ENCODE results near the gene NAA25. TPM values are rescaled to one million over a fixed set of nuclear protein-coding genes. Genes with fewer than 3 reads are reported as not detected.

NAA25 gene
- total and polyA plus RNA-seq, 2 experiments from 2014 or later, result 18.7 to 19.1 TPM

DNA sequence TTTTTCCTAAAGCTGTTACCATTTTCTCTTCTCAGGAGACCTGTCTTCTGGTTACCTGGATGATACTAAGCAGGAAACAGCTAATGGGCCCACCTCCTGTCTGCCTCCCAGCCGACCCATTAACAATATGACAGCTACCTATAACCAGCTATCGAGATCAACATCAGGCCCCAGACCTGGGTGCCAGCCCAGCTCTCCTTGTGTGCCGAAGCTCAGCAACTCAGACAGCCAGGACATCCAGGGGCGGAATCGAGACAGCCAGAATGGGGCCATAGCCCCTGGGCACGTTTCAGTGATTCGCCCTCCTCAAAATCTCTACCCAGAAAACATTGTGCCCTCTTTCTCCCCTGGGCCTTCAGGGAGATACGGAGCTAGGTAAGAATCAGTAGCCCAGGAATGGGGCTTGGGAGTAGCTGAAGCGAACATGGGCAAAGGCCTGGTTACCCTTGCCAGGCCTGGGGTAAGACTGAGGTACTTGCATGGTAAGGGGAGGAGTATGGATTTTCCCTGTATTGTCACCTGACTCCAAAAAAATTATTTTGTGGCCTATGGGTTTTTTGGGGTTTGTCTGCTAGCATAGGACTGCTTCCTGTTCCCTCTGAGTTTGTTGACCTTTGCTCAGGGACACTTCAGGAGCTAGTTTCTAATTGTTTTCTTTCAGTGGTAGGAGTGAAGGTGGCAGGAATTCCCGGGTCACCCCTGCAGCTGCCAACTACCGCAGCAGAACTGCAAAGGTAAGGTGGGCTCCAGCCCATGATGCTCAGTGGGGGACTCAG, 43.4 kb upstream of the NAA25 start:
- Histone ChIP-seq H3K4me1 (ENCODE audit: insufficient read depth) (peaks cover 8% of the 10 kb centered on the region), H3K9me2 (replicated peaks; ENCODE audit: insufficient read depth) (no peaks in the 10 kb centered on the region), H3K4me2 (no peak overlapping the region), H2AFZ (no peak overlapping the region), H3K4me3 (no peak overlapping the region), H3K9me3 (ENCODE audit: low read depth) (no peaks in the 10 kb centered on the region), H3K79me2 (no peaks in the 10 kb centered on the region), H3K36me3 (replicated peaks; ENCODE audit: insufficient read depth, low read depth) (no peaks in the 10 kb centered on the region), H4K20me1 (ENCODE audit: insufficient read depth, poor library complexity, severe bottlenecking) (no peaks in the 10 kb centered on the region), H3K27ac (no peak overlapping the region), H3K27me3 (no peaks in the 10 kb centered on the region)
- DNase-seq (ENCODE audit: low spot score), result no peak
- TF ChIP-seq EZH2phosphoT487 (IDR thresholded peaks at IDR 0.05; ENCODE audit: low read depth, severe bottlenecking, unreplicated experiment) (no peak), EZH2 (IDR thresholded peaks at IDR 0.05; ENCODE audit: borderline replicate concordance) (no peak), CTCF (IDR thresholded peaks at IDR 0.05; ENCODE audit: poor library complexity) (no peak)
- 96% methylated on average over 11 of the region's 11 CpGs for WGBS (ENCODE audit: low lambda C conversion rate, missing lambda C conversion rate)

GRCh38 chr12:112149596-112149995, 41.0 kb upstream of the NAA25 start:
- H3K36me3 ChIP-seq (replicated peaks; ENCODE audit: insufficient read depth, low read depth), result no peaks in the 10 kb centered on the region
- no peaks in the 10 kb centered on the region for H3K79me2 ChIP-seq
- H3K9me2 ChIP-seq (replicated peaks; ENCODE audit: insufficient read depth), result no peaks in the 10 kb centered on the region
- peaks cover 8% of the 10 kb centered on the region for H3K4me1 ChIP-seq (ENCODE audit: insufficient read depth)
- no peaks in the 10 kb centered on the region for H3K27me3 ChIP-seq
- WGBS (ENCODE audit: low lambda C conversion rate, missing lambda C conversion rate), result 62% methylated on average over 5 of the region's 5 CpGs
- H3K4me2 ChIP-seq, result no peak overlapping the region
- H3K4me3 ChIP-seq, result no peak overlapping the region
- TF ChIP-seq EZH2 (IDR thresholded peaks at IDR 0.05; ENCODE audit: borderline replicate concordance), result no peak
- TF ChIP-seq CTCF (IDR thresholded peaks at IDR 0.05; ENCODE audit: poor library complexity), result no peak
- TF ChIP-seq EZH2phosphoT487 (IDR thresholded peaks at IDR 0.05; ENCODE audit: low read depth, severe bottlenecking, unreplicated experiment), result no peak
- no peaks in the 10 kb centered on the region for H4K20me1 ChIP-seq (ENCODE audit: insufficient read depth, poor library complexity, severe bottlenecking)
- peak overlapping the region; percentile 56 for H3K27ac ChIP-seq
- peak; percentile 63 for DNase-seq (ENCODE audit: low spot score)
- H2AFZ ChIP-seq, result no peak overlapping the region
- H3K9me3 ChIP-seq (ENCODE audit: low read depth), result no peaks in the 10 kb centered on the region

DNA sequence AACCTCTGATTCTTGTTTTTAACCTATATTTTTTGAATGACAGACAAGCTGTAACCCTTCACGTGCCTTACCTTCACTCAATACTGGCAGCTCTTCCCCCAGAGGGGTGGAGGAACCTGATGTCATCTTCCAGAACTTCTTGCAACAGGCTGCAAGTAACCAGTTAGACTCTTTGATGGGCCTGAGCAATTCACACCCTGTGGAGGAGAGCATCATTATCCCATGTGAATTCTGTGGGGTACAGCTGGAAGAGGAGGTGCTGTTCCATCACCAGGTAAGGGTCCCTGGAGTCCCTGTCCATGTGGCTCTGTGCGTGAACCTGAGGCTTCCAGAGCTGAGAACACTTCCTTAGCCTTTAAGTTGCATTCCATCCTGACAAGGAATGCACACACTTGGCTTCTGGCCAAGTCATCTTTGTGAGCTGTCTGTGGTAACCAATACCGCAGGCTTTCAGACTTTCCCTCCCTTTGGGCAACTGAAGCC, 39.5 kb upstream of the NAA25 start:
- Histone ChIP-seq H3K4me3 (no peak overlapping the region), H3K4me2 (no peak overlapping the region), H3K36me3 (replicated peaks; ENCODE audit: insufficient read depth, low read depth) (no peaks in the 10 kb centered on the region), H4K20me1 (ENCODE audit: insufficient read depth, poor library complexity, severe bottlenecking) (no peaks in the 10 kb centered on the region), H2AFZ (no peak overlapping the region), H3K27me3 (no peaks in the 10 kb centered on the region), H3K9me2 (replicated peaks; ENCODE audit: insufficient read depth) (no peaks in the 10 kb centered on the region), H3K27ac (no peak overlapping the region), H3K79me2 (no peaks in the 10 kb centered on the region), H3K9me3 (ENCODE audit: low read depth) (no peaks in the 10 kb centered on the region), H3K4me1 (ENCODE audit: insufficient read depth) (peaks cover 8% of the 10 kb centered on the region)
- DNase-seq (ENCODE audit: low spot score), result peak; percentile 45
- WGBS (ENCODE audit: low lambda C conversion rate, missing lambda C conversion rate), result 78% methylated on average over 3 of the region's 3 CpGs
- TF ChIP-seq CTCF (IDR thresholded peaks at IDR 0.05; ENCODE audit: poor library complexity) (no peak), EZH2phosphoT487 (IDR thresholded peaks at IDR 0.05; ENCODE audit: low read depth, severe bottlenecking, unreplicated experiment) (no peak)
